A204.1 (cell line): ENCODE measurements around the gene PATL1.

Experiments
- FAIRE-seq: peaks from 2 replicates; lab custom pipeline; 2012; peaks lifted over from hg19 to GRCh38; lab: Jason Lieb, UNC

PATL1 gene

GRCh38 chr11:59614277-59615119 lies 54.3 kb downstream of the PATL1 start:
- no peak for FAIRE-seq

- no peak for FAIRE-seq
These were observed 57.0 kb downstream of the PATL1 start for GRCh38 chr11:59611570-59612565.

- FAIRE-seq, result no peak
These were observed 58.5 kb downstream of the PATL1 start for GRCh38 chr11:59610289-59610688.

GRCh38 chr11:59607703-59608454 lies 61.0 kb downstream of the PATL1 start:
- FAIRE-seq, result no peak

DNA sequence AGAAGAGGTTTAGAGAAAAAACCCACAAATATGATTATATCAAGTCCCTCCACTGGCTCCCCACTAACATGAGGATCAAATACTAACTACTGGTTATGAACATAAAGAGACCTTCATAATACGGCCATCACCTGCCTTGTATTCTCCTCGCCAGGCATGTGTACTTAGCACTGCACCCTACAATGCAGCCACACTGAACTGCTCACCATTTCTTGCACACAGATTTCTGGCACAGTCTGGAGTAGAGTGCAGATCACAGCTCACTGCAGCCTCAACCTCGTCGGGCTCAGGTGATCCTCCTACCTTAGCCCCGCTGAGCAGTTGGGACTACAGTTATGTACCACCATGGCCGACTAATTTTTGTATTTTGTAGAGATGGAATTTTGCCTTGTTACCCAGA lies 66.4 kb downstream of the PATL1 start:
- no peak for FAIRE-seq

GRCh38 chr11:59601788-59602187 lies 67.0 kb downstream of the PATL1 start:
- FAIRE-seq, result no peak

DNA sequence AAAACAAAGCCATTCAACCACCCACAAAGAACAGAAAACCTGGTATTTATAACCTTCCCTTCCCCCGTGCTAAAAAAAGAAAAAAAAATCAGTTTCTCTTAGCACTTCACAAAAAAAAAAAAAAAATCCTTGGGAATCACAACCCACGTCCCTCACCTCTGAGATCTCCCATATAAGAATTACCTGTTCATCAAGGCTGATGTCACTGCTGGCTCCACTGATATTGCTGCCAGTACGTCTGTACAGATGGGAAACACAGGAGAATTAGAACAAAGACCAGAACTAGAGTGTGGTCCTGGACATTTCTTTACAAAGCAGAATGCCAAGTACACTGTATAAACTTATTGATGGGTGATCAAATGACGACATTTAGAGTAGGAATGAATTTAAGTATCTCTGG lies 68.2 kb downstream of the PATL1 start:
- no peak for FAIRE-seq

GRCh38 chr11:59600234-59600633 lies 68.6 kb downstream of the PATL1 start:
- FAIRE-seq, result no peak

- FAIRE-seq, result no peak
These were observed 69.9 kb downstream of the PATL1 start for GRCh38 chr11:59598961-59599360.
